ENCODE data around the gene PRKCH.

Gene PRKCH

GRCh38 chr14:61545726-61546455, 224.5 kb downstream of the PRKCH start:
- TF ChIP-seq ZNF8 (CRISPR knock-in tag; IDR thresholded peaks at IDR 0.05): no peak

GRCh38 chr14:61547186-61548069, 226.0 kb downstream of the PRKCH start:
- TF ChIP-seq, protein P1, sequence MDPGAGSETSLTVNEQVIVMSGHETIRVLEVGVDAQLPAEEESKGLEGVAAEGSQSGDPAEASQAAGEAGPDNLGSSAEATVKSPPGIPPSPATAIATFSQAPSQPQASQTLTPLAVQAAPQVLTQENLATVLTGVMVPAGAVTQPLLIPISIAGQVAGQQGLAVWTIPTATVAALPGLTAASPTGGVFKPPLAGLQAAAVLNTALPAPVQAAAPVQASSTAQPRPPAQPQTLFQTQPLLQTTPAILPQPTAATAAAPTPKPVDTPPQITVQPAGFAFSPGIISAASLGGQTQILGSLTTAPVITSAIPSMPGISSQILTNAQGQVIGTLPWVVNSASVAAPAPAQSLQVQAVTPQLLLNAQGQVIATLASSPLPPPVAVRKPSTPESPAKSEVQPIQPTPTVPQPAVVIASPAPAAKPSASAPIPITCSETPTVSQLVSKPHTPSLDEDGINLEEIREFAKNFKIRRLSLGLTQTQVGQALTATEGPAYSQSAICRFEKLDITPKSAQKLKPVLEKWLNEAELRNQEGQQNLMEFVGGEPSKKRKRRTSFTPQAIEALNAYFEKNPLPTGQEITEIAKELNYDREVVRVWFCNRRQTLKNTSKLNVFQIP (CRISPR knock-in tag; IDR thresholded peaks at IDR 0.05; ENCODE audit: borderline replicate concordance, low read depth): no peak
- TF ChIP-seq RARB (CRISPR knock-in tag; IDR thresholded peaks at IDR 0.05): no peak
- no peak for TF ChIP-seq SNAI2 (CRISPR knock-in tag; IDR thresholded peaks at IDR 0.05)
- 0 out of 2 replicates have a peak, but pooled peaks have one; percentile 18 for TF ChIP-seq ZFP3 (CRISPR knock-in tag; IDR thresholded peaks at IDR 0.05)
- ATAC-seq: peak; percentile 87

More at GRCh38 chr14:61545726-61546455, 224.5 kb downstream of the PRKCH start:
- ATAC-seq: no peak

DNA sequence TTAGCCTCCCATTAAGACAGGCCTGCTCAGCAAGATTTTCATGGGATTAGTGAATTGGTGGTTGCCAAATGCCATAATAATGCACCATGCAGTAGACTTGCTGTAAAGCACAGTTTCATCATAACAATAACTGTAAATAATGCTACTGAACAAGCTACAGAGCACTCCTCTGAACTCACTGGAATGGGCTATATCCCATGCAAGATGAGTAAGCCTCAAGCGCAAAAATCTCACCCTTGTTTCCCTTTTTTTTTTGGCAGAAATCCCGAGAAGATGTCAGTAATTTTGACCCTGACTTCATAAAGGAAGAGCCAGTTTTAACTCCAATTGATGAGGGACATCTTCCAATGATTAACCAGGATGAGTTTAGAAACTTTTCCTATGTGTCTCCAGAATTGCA, 228.0 kb downstream of the PRKCH start:
- no peak for ATAC-seq
- TF ChIP-seq, protein P2, sequence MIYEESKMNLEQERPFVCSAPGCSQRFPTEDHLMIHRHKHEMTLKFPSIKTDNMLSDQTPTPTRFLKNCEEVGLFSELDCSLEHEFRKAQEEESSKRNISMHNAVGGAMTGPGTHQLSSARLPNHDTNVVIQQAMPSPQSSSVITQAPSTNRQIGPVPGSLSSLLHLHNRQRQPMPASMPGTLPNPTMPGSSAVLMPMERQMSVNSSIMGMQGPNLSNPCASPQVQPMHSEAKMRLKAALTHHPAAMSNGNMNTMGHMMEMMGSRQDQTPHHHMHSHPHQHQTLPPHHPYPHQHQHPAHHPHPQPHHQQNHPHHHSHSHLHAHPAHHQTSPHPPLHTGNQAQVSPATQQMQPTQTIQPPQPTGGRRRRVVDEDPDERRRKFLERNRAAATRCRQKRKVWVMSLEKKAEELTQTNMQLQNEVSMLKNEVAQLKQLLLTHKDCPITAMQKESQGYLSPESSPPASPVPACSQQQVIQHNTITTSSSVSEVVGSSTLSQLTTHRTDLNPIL (CRISPR knock-in tag; IDR thresholded peaks at IDR 0.05; ENCODE audit: low read depth): no peak
- no peak for TF ChIP-seq TSHZ2 (CRISPR knock-in tag; IDR thresholded peaks at IDR 0.05)

- ATAC-seq: no peak
- no peak for TF ChIP-seq BACH2 (CRISPR knock-in tag; IDR thresholded peaks at IDR 0.05; ENCODE audit: borderline replicate concordance)
- TF ChIP-seq, protein P3, sequence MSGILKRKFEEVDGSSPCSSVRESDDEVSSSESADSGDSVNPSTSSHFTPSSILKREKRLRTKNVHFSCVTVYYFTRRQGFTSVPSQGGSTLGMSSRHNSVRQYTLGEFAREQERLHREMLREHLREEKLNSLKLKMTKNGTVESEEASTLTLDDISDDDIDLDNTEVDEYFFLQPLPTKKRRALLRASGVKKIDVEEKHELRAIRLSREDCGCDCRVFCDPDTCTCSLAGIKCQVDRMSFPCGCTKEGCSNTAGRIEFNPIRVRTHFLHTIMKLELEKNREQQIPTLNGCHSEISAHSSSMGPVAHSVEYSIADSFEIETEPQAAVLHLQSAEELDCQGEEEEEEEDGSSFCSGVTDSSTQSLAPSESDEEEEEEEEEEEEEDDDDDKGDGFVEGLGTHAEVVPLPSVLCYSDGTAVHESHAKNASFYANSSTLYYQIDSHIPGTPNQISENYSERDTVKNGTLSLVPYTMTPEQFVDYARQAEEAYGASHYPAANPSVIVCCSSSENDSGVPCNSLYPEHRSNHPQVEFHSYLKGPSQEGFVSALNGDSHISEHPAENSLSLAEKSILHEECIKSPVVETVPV (CRISPR knock-in tag; IDR thresholded peaks at IDR 0.05): no peak
- no peak for TF ChIP-seq ZFP30 (CRISPR knock-in tag; IDR thresholded peaks at IDR 0.05)
- no peak for TF ChIP-seq GLIS3 (CRISPR knock-in tag; IDR thresholded peaks at IDR 0.05)
- TF ChIP-seq, protein P4, sequence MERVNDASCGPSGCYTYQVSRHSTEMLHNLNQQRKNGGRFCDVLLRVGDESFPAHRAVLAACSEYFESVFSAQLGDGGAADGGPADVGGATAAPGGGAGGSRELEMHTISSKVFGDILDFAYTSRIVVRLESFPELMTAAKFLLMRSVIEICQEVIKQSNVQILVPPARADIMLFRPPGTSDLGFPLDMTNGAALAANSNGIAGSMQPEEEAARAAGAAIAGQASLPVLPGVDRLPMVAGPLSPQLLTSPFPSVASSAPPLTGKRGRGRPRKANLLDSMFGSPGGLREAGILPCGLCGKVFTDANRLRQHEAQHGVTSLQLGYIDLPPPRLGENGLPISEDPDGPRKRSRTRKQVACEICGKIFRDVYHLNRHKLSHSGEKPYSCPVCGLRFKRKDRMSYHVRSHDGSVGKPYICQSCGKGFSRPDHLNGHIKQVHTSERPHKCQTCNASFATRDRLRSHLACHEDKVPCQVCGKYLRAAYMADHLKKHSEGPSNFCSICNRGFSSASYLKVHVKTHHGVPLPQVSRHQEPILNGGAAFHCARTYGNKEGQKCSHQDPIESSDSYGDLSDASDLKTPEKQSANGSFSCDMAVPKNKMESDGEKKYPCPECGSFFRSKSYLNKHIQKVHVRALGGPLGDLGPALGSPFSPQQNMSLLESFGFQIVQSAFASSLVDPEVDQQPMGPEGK (CRISPR knock-in tag; IDR thresholded peaks at IDR 0.05; ENCODE audit: borderline replicate concordance): no peak
- no peak for TF ChIP-seq OSR1 (CRISPR knock-in tag; IDR thresholded peaks at IDR 0.05)
- TF ChIP-seq RARB (CRISPR knock-in tag; IDR thresholded peaks at IDR 0.05): no peak
- TF ChIP-seq ESRRG (CRISPR knock-in tag; IDR thresholded peaks at IDR 0.05): no peak
- TF ChIP-seq, protein P2 (CRISPR knock-in tag; IDR thresholded peaks at IDR 0.05; ENCODE audit: low read depth): no peak
- TF ChIP-seq CSDC2 (CRISPR knock-in tag; IDR thresholded peaks at IDR 0.05): no peak
- TF ChIP-seq PPARA (CRISPR knock-in tag; IDR thresholded peaks at IDR 0.05; ENCODE audit: borderline replicate concordance): no peak
- TF ChIP-seq ZNF565 (CRISPR knock-in tag; conservative IDR thresholded peaks at IDR 0.05; ENCODE audit: low read depth): no peak
Measured at GRCh38 chr14:61551384-61551783, 230.0 kb downstream of the PRKCH start.

All from SK-N-SH treated with all-trans-retinoic acid at 6 μM for 48 hours (cell line).